ENCODE results near the gene TFAP2B.

TFAP2B gene

GRCh38 chr6:50816947-50817645 lies 1.6 kb upstream of the TFAP2B start:
- Histone ChIP-seq H3K4me3 (replicated peaks; ENCODE audit: insufficient read depth, low read length) (no peak overlapping the region), H3K27ac (replicated peaks) (no peak overlapping the region), H3K27me3 (ENCODE audit: insufficient read depth, poor library complexity, severe bottlenecking) (peaks cover 36% of the 10 kb centered on the region)
- DNase-seq (ENCODE audit: low read depth in 1 of 2, low spot score in 1 of 2), result no peak
- TF ChIP-seq CTCF (IDR thresholded peaks at IDR 0.05; ENCODE audit: insufficient read depth, low read length) (no peak), GABPA (IDR thresholded peaks at IDR 0.05; ENCODE audit: low read depth) (no peak), SPI1 (IDR thresholded peaks at IDR 0.05; ENCODE audit: borderline replicate concordance, low read depth) (no peak), REST (IDR thresholded peaks at IDR 0.05; ENCODE audit: insufficient replicate concordance, low read depth) (no peak), POLR2AphosphoS5 (IDR thresholded peaks at IDR 0.05; ENCODE audit: low read depth) (no peak)

- no peak for DNase-seq (ENCODE audit: low read depth in 1 of 2, low spot score in 1 of 2)
- H3K4me3 ChIP-seq (replicated peaks; ENCODE audit: insufficient read depth, low read length), result no peak overlapping the region
- H3K27me3 ChIP-seq (ENCODE audit: insufficient read depth, poor library complexity, severe bottlenecking), result peaks cover 41% of the 10 kb centered on the region
- H3K27ac ChIP-seq (replicated peaks), result no peak overlapping the region
- TF ChIP-seq GABPA (IDR thresholded peaks at IDR 0.05; ENCODE audit: low read depth) (no peak), CTCF (IDR thresholded peaks at IDR 0.05; ENCODE audit: insufficient read depth, low read length) (no peak), POLR2AphosphoS5 (IDR thresholded peaks at IDR 0.05; ENCODE audit: low read depth) (no peak), REST (IDR thresholded peaks at IDR 0.05; ENCODE audit: insufficient replicate concordance, low read depth) (no peak), SPI1 (IDR thresholded peaks at IDR 0.05; ENCODE audit: borderline replicate concordance, low read depth) (no peak)
Observed at GRCh38 chr6:50817646-50817950, 1.1 kb upstream of the TFAP2B start.

- Histone ChIP-seq H3K4me3 (replicated peaks; ENCODE audit: insufficient read depth, low read length) (no peak overlapping the region), H3K27me3 (ENCODE audit: insufficient read depth, poor library complexity, severe bottlenecking) (peaks cover 45% of the 10 kb centered on the region), H3K27ac (replicated peaks) (no peak overlapping the region)
- TF ChIP-seq GABPA (IDR thresholded peaks at IDR 0.05; ENCODE audit: low read depth) (no peak), POLR2AphosphoS5 (IDR thresholded peaks at IDR 0.05; ENCODE audit: low read depth) (no peak), REST (IDR thresholded peaks at IDR 0.05; ENCODE audit: insufficient replicate concordance, low read depth) (no peak), SPI1 (IDR thresholded peaks at IDR 0.05; ENCODE audit: borderline replicate concordance, low read depth) (no peak)
- DNase-seq (ENCODE audit: low read depth in 1 of 2, low spot score in 1 of 2), result no peak
Observed at GRCh38 chr6:50818020-50818419, 651 bp upstream of the TFAP2B start.
